B cell (primary cell): Measurements from ENCODE around the gene RALGAPB. TPM values are rescaled to one million over a fixed set of nuclear protein-coding genes. Genes with fewer than 3 reads are reported as not detected.

Source experiments
- ATAC-seq: fragments of 200-7000 bp; cut with Tn5 transposase; one replicate; pipeline ENCODE4 v1.10.0; 2021; ENCODE audit warnings: low read depth, mild to moderate bottlenecking, moderate number of reproducible peaks, moderate library complexity
- CTCF ChIA-PET: fragments of 350-600 bp; sonication (Branson Sonifier 250); formaldehyde crosslinking; loops from one replicate; lab custom pipeline; 2021; ENCODE audit warnings: antibody characterized with exemption, inconsistent platforms; lab: Charles Lee
- POLR2A ChIA-PET: fragments of 350-600 bp; sonication (Branson Sonifier 250); formaldehyde crosslinking; loops from one replicate; lab custom pipeline; 2021; ENCODE audit warnings: antibody characterized with exemption; lab: Charles Lee
- DNase-seq: peaks from one replicate; pipeline ENCODE4 v3.0.0; 2013
- H2AFZ ChIP-seq: 2 replicates; pipeline ENCODE4 v1.6.1; 2012; ENCODE audit warnings: mild to moderate bottlenecking, low read depth, low read length; ENCODE audit not compliant: insufficient read depth, poor library complexity, severe bottlenecking
- H3K27ac ChIP-seq, 2 donors: 1 replicate in 1 of 2; 2 replicates in 1 of 2; pipeline ENCODE4 v1.5.1; 2012 to 2013; ENCODE audit warnings: low read length in 2 of 2, mild to moderate bottlenecking in 2 of 2, moderate library complexity in 1 of 2
- H3K27me3 ChIP-seq, 4 experiments: fragments of 200-600 bp in 1 of 4; sonication (generic) in 1 of 4; replicated peaks in 1 of 4; 1 replicate in 2 of 4; 2 replicates in 2 of 4; pipeline versions ENCODE4 v1.6.1 to v1.7.0; 2013 to 2016; ENCODE audit warnings: low read length in 3 of 4, mild to moderate bottlenecking in 2 of 4, mixed read lengths in 1 of 4, moderate library complexity in 1 of 4; ENCODE audit not compliant: insufficient read depth in 4 of 4, control insufficient read depth in 3 of 4; ENCODE audit errors: control extremely low read depth in 1 of 4
- H3K36me3 ChIP-seq, 2 experiments: replicated peaks in 1 of 2; 1 replicate in 1 of 2; 2 replicates in 1 of 2; pipeline versions ENCODE4 v1.6.1 to v1.7.1; 2013; ENCODE audit warnings: low read length in 1 of 2; ENCODE audit not compliant: insufficient read depth in 2 of 2, control insufficient read depth in 1 of 2; ENCODE audit errors: control extremely low read depth in 1 of 2, extremely low read depth in 1 of 2
- H3K4me1 ChIP-seq, 2 donors: fragments of 200-600 bp in 1 of 2; sonication (generic) in 1 of 2; 1 replicate in 1 of 2; 2 replicates in 1 of 2; pipeline versions ENCODE4 v1.5.1 to v1.6.1; 2013 to 2017; ENCODE audit warnings: low read length in 2 of 2; ENCODE audit not compliant: control insufficient read depth in 2 of 2, insufficient read depth in 2 of 2
- H3K4me2 ChIP-seq: replicated peaks from 2 replicates; pipeline ENCODE3; 2012; ENCODE audit warnings: mild to moderate bottlenecking, low read depth, low read length; ENCODE audit not compliant: poor library complexity, severe bottlenecking
- H3K4me3 ChIP-seq, 5 experiments: fragments of 200-600 bp in 1 of 5; sonication (generic) in 1 of 5; 1 replicate in 3 of 5; 2 replicates in 2 of 5; pipeline versions ENCODE4 v1.5.1 to v1.7.0; 2011 to 2016; ENCODE audit warnings: low read length in 4 of 5, mild to moderate bottlenecking in 4 of 5, low read depth in 2 of 5, control low read depth in 1 of 5, moderate library complexity in 1 of 5; ENCODE audit not compliant: insufficient read depth in 1 of 5; ENCODE audit errors: control extremely low read depth in 1 of 5, extremely low read depth in 1 of 5
- H3K79me2 ChIP-seq: fragments of 200-600 bp; sonication (generic); one replicate; pipeline ENCODE4 v1.6.0; 2016; ENCODE audit warnings: low read length; ENCODE audit not compliant: control insufficient read depth, insufficient read depth
- H3K9ac ChIP-seq: fragments of 200-600 bp; sonication (generic); 2 replicates; pipeline ENCODE4 v1.6.1; 2017; ENCODE audit warnings: mild to moderate bottlenecking, low read length, moderate library complexity
- H3K9me3 ChIP-seq, 3 donors: one replicate each; pipeline versions ENCODE4 v1.6.1 to v1.7.1; 2013; ENCODE audit warnings: low read length in 2 of 3; ENCODE audit not compliant: control insufficient read depth in 2 of 3, insufficient read depth in 1 of 3; ENCODE audit errors: control extremely low read depth in 1 of 3
- H4K20me1 ChIP-seq: 2 replicates; pipeline ENCODE4 v1.6.0; 2012; ENCODE audit warnings: mild to moderate bottlenecking, low read length; ENCODE audit not compliant: insufficient read depth, control insufficient read depth, poor library complexity, severe bottlenecking
- H3K27ac Mint-ChIP-seq: one replicate; pipeline ENCODE4 v1.8.0; 2021; ENCODE audit warnings: mixed read lengths
- H3K27me3 Mint-ChIP-seq: one replicate; pipeline ENCODE4 v1.8.0; 2021; ENCODE audit warnings: mixed read lengths
- H3K4me1 Mint-ChIP-seq: one replicate; pipeline ENCODE4 v1.8.0; 2021; ENCODE audit warnings: mixed read lengths
- H3K4me3 Mint-ChIP-seq: one replicate; pipeline ENCODE4 v1.8.0; 2021; ENCODE audit warnings: mixed read lengths
- H3K9me3 Mint-ChIP-seq: one replicate; pipeline ENCODE4 v1.8.0; 2022; ENCODE audit warnings: mixed read lengths; ENCODE audit not compliant: insufficient read depth
- EZH2 ChIP-seq: IDR thresholded peaks from 2 replicates; pipeline ENCODE4 v1.6.1; 2012; ENCODE audit warnings: borderline replicate concordance, low read depth, mild to moderate bottlenecking, moderate library complexity, low read length; ENCODE audit not compliant: insufficient read depth, poor library complexity, severe bottlenecking
- WGBS: methylation state at CpG from one replicate; pipeline ENCODE4 v1.1.5; 2013; ENCODE audit warnings: missing lambda C conversion rate; ENCODE audit not compliant: insufficient coverage; 5-methylcytosine and 5-hydroxymethylcytosine counted together
- intact Hi-C: fragments of 100-400 bp; cut with micrococcal nuclease; formaldehyde crosslinking; loops from one replicate; pipeline ENCODE4 v1.10.0; 2022
- polyA plus RNA-seq: library from polyadenylated mRNA; depleted of rRNA; stranded (reverse); fragments of >200 nt; gene quantifications from 2 replicates; pipeline ENCODE4 v1.2.3, GENCODE V29; 2012
- total RNA-seq, 2 donors: library from RNA; stranded (reverse); fragments of 120-200 nt in 1 of 2; gene quantifications; 1 replicate in 1 of 2; 2 replicates in 1 of 2; pipeline versions ENCODE4 v1.2.3 to v1.2.4, GENCODE V29; 2013 to 2022
- TF ChIP-seq, protein P1 (sequence below): fragments of 200-600 bp; IDR thresholded peaks from one replicate; pipeline ENCODE4 v1.8.0; 2022; ENCODE audit warnings: antibody characterized with exemption, mild to moderate bottlenecking

RALGAPB gene
- total and polyA plus RNA-seq, 2 donors (not counting 1 experiment from before 2014, with no cell fraction given) = 15.0 to 58.3 TPM

DNA sequence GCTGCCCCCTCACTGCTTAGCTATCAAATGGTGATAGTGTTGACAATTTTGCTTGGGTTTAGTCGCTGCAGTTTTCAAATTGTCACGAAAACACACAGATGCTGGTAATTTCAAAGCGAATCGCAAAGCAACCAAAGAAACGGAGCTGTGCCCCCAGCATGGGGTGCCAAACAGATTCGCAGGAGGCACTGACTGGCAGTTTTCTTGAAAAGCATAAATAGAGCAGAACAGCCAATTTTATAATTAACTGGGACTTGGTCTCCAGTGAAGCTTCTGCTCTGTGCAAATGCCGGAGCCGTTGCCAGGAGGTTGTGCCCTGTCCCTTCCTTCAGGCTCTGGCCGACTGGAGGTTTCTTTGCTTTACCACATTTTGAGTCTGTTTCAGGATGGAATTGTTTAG, 147.8 kb downstream of the RALGAPB start:
- Mint-ChIP-seq H3K4me3 (no peak overlapping the region), H3K27me3 (peaks cover 66% of the 10 kb centered on the region), H3K9me3 (no peaks in the 10 kb centered on the region), H3K27ac (no peak overlapping the region), H3K4me1 (no peaks in the 10 kb centered on the region)
- ATAC-seq = no peak
- Histone ChIP-seq H3K27ac (no peak overlapping the region), H2AFZ (no peak overlapping the region), H3K9ac (no peak overlapping the region), H4K20me1 (no peaks in the 10 kb centered on the region), H3K4me1 (no peaks in the 10 kb centered on the region), H3K4me3 (no peak overlapping the region), H3K79me2 (no peaks in the 10 kb centered on the region), H3K4me2 (no peak overlapping the region), H3K36me3 (no peaks in the 10 kb centered on the region), H3K27me3 (peaks cover 0 to 11% (median 6%) of the 10 kb centered on the region in 4 experiments), H3K9me3 (peaks cover 0 to 6% (median 0%) of the 10 kb centered on the region in 3 donors)
- ChIA-PET CTCF (no interaction called here), POLR2A (no interaction called here)
- 78% methylated on average over 9 of the region's 9 CpGs for WGBS
- intact Hi-C loops = no loop called here
- TF ChIP-seq, protein P1, sequence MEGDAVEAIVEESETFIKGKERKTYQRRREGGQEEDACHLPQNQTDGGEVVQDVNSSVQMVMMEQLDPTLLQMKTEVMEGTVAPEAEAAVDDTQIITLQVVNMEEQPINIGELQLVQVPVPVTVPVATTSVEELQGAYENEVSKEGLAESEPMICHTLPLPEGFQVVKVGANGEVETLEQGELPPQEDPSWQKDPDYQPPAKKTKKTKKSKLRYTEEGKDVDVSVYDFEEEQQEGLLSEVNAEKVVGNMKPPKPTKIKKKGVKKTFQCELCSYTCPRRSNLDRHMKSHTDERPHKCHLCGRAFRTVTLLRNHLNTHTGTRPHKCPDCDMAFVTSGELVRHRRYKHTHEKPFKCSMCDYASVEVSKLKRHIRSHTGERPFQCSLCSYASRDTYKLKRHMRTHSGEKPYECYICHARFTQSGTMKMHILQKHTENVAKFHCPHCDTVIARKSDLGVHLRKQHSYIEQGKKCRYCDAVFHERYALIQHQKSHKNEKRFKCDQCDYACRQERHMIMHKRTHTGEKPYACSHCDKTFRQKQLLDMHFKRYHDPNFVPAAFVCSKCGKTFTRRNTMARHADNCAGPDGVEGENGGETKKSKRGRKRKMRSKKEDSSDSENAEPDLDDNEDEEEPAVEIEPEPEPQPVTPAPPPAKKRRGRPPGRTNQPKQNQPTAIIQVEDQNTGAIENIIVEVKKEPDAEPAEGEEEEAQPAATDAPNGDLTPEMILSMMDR = no peak
- TF ChIP-seq EZH2 = no peak
- DNase-seq = no peak

DNA sequence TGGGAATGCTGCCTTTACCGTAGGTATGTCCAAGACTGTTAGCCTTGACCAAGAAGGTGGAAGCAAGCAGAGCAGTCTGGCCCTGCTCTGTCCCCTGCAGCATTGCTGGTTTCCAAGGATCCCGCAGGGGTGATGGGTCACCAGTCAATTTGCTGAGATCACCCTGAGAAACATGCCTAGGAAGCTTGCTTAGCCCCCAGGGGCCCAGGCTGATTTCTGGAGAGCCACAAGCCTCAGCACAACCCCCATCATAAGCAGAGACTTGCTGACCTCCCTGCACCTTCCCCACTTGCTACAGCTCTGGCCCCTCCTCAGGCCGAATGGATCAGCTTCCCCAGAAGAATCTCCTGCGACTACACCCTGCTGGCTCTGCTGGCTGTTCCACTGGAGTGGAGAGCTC, 150.4 kb downstream of the RALGAPB start:
- Histone ChIP-seq H3K79me2 (no peaks in the 10 kb centered on the region), H3K36me3 (no peaks in the 10 kb centered on the region)
- H3K27me3 Mint-ChIP-seq = peaks cover 51% of the 10 kb centered on the region

More for the DNA sequence above, 150.4 kb downstream of the RALGAPB start:
- H3K9ac ChIP-seq = no peak overlapping the region
- no peaks in the 10 kb centered on the region for H3K9me3 Mint-ChIP-seq
- no peaks in the 10 kb centered on the region for H3K4me1 Mint-ChIP-seq
- intact Hi-C loops = no loop called here
- no peak overlapping the region for H3K4me2 ChIP-seq
- no peaks in the 10 kb centered on the region for H3K4me1 ChIP-seq
- DNase-seq (no peak), ATAC-seq (no peak)
- whole genome bisulfite sequencing = 83% methylated on average over 3 of the region's 4 CpGs
- no peak overlapping the region for H3K4me3 ChIP-seq
- CTCF ChIA-PET = interaction anchor here (1.1 kb wide), 1 partner anchor 11 kb away, joined by 3 read pairs; no protein-coding TSS in a partner anchor
- no peak overlapping the region for H3K27ac Mint-ChIP-seq
- no peak overlapping the region for H2AFZ ChIP-seq
- H3K4me3 Mint-ChIP-seq = no peak overlapping the region
- TF ChIP-seq EZH2 = no peak
- TF ChIP-seq, protein P1 = no peak
- POLR2A ChIA-PET = no interaction called here
- no peaks in the 10 kb centered on the region for H4K20me1 ChIP-seq
- H3K27ac ChIP-seq = no peak overlapping the region
- H3K27me3 ChIP-seq = peaks cover 0 to 7% (median 6%) of the 10 kb centered on the region in 4 experiments
- H3K9me3 ChIP-seq = peaks cover 0 to 6% (median 0%) of the 10 kb centered on the region in 3 donors
